ENCODE data around the gene PGM2.

DNA sequence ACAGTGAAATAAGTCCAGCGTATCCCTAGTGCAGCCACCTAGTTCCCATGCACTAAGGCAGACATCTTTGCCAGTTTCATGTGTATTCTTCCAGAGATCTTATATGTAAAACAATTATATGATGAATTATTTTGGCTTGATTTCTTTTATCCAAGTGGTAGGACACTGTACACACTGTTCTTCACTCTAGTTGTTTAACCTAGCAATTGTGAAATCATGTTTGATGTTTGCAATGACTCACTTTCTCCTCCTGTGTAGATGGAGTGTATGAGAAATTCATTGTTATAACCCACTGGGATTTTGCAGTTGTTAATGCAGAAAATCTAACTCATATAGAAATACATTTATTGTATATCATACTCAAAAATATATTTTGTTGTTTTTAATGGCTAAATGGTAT is 46.9 kb downstream of the PGM2 start:
- TF ChIP-seq, protein P1, sequence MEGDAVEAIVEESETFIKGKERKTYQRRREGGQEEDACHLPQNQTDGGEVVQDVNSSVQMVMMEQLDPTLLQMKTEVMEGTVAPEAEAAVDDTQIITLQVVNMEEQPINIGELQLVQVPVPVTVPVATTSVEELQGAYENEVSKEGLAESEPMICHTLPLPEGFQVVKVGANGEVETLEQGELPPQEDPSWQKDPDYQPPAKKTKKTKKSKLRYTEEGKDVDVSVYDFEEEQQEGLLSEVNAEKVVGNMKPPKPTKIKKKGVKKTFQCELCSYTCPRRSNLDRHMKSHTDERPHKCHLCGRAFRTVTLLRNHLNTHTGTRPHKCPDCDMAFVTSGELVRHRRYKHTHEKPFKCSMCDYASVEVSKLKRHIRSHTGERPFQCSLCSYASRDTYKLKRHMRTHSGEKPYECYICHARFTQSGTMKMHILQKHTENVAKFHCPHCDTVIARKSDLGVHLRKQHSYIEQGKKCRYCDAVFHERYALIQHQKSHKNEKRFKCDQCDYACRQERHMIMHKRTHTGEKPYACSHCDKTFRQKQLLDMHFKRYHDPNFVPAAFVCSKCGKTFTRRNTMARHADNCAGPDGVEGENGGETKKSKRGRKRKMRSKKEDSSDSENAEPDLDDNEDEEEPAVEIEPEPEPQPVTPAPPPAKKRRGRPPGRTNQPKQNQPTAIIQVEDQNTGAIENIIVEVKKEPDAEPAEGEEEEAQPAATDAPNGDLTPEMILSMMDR (IDR thresholded peaks at IDR 0.05) = no peak
- no peak for TF ChIP-seq POLR2AphosphoS5 (IDR thresholded peaks at IDR 0.05)
- TF ChIP-seq POLR2A (IDR thresholded peaks at IDR 0.05) = no peak
- TF ChIP-seq EP300 (IDR thresholded peaks at IDR 0.05) = peak in 2 of 4 donors; percentile 42 to 70

All from upper lobe of left lung (tissue), 4 donors.